Neural crest cell (in vitro differentiated cells): Measurements from ENCODE around the gene SMS. TPM values are rescaled to one million over a fixed set of nuclear protein-coding genes. Genes with fewer than 3 reads are reported as not detected.

Source experiments
- DNase-seq: peaks from one replicate; pipeline ENCODE4 v3.0.0; 2021; ENCODE audit warnings: low read depth, mixed read lengths, low spot score
- H3K27ac Mint-ChIP-seq: one replicate; pipeline ENCODE4 v1.8.0; 2021; ENCODE audit warnings: mild to moderate bottlenecking, mixed read lengths; ENCODE audit not compliant: unreplicated experiment
- H3K27me3 Mint-ChIP-seq: 2 replicates; pipeline ENCODE4 v1.8.0; 2021; ENCODE audit warnings: low read depth, mild to moderate bottlenecking, mixed read lengths
- H3K36me3 Mint-ChIP-seq: 2 replicates; pipeline ENCODE4 v1.8.0; 2021; ENCODE audit warnings: low read depth, mild to moderate bottlenecking, mixed read lengths
- H3K4me1 Mint-ChIP-seq: 2 replicates; pipeline ENCODE4 v1.8.0; 2021; ENCODE audit warnings: mixed read lengths
- H3K4me3 Mint-ChIP-seq: one replicate; pipeline ENCODE4 v1.8.0; 2021; ENCODE audit warnings: mild to moderate bottlenecking, mixed read lengths
- H3K9me3 Mint-ChIP-seq: 2 replicates; pipeline ENCODE4 v1.8.0; 2021; ENCODE audit warnings: mixed read lengths
- CTCF ChIP-seq: fragments of 200-600 bp; sonication (generic); conservative IDR thresholded peaks from 2 replicates; pipeline ENCODE4 v1.5.0; 2021; ENCODE audit warnings: antibody characterized with exemption, mild to moderate bottlenecking
- total RNA-seq: library from RNA; stranded (reverse); gene quantifications from 2 replicates; pipeline ENCODE4 v1.2.1, GENCODE V29; 2021

Gene SMS
- total RNA-seq, 1 donor from 2014 or later, result 354 TPM

DNA sequence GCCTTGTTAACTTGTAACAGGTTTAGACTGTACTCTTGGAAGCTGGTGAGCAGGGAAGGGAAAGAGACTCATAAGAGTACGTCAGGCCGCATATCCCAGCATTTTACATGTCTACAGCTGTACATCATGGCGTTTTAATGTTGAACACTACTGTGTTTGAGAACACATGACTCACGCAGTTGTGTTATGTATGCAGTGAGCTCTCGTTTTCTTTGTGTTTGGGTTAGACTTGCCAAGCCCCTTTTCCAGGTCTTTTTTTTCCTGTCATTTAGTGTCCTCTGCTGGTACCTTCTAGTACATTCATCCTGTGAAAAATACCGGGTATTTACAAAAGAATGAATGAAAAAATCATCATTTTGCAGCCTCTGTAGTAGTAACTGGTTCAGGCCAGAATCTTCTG, 35.3 kb downstream of the SMS start:
- peaks cover 50% of the 10 kb centered on the region for H3K36me3 Mint-ChIP-seq
- H3K9me3 Mint-ChIP-seq, result no peaks in the 10 kb centered on the region
- H3K4me3 Mint-ChIP-seq, result no peak overlapping the region
- no peaks in the 10 kb centered on the region for H3K27me3 Mint-ChIP-seq
- peak; percentile 58 for TF ChIP-seq CTCF
- peaks cover 23% of the 10 kb centered on the region for H3K4me1 Mint-ChIP-seq
- DNase-seq, result no peak
- peak overlapping the region; percentile 3 for H3K27ac Mint-ChIP-seq

DNA sequence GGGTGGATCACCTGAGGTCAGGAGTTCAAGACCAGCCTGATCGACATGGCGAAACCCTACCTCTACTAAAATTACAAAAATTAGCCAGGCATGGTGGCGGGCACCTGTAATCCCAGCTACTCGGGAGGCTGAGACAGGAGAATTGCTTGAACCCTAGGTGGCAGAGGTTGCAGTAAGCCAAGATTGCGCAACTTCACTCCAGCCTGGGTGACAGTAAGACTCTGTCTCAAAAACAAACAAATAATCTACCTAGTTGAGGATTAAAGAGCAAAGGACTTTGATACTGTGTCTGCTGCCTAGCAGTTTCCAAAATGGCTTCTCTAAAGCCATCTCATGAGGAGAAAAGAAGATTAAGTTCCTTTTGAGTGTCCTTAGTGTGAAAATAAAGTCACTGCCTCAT, 37.8 kb downstream of the SMS start:
- no peak for DNase-seq
- Mint-ChIP-seq H3K4me1 (peaks cover 7% of the 10 kb centered on the region), H3K9me3 (no peaks in the 10 kb centered on the region), H3K4me3 (no peak overlapping the region), H3K27me3 (no peaks in the 10 kb centered on the region), H3K27ac (no peak overlapping the region), H3K36me3 (peaks cover 38% of the 10 kb centered on the region)
- TF ChIP-seq CTCF, result no peak

DNA sequence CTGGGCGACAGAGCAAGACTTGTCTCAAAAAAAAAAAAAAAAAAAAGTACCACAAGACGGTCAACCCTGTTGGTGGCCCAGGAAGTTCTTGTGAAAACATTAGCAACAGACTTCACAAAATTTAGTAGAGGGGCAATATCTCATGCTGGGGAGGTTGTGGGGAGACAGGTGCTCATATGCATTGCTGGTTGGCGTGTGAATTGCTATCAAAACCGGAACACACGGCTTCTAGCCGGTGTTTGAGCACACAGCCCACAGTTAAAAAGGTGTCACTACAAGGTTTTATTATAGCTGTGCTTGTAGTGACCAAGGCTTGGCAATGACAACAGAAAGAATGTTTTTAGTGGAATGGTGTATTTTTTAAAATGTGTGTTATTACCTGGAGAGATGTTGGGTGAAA, 41.8 kb downstream of the SMS start:
- Mint-ChIP-seq H3K9me3 (no peaks in the 10 kb centered on the region), H3K36me3 (peaks cover 26% of the 10 kb centered on the region), H3K27me3 (no peaks in the 10 kb centered on the region), H3K27ac (no peak overlapping the region), H3K4me3 (no peak overlapping the region), H3K4me1 (peaks cover 8% of the 10 kb centered on the region)
- DNase-seq, result no peak
- TF ChIP-seq CTCF, result no peak

GRCh38 chrX:21985332-21985777, 44.8 kb downstream of the SMS start:
- peak overlapping the region; percentile 12 for H3K4me3 Mint-ChIP-seq
- H3K36me3 Mint-ChIP-seq, result peaks cover 23% of the 10 kb centered on the region
- no peak overlapping the region for H3K27ac Mint-ChIP-seq
- peak; percentile 84 for DNase-seq
- H3K27me3 Mint-ChIP-seq, result no peaks in the 10 kb centered on the region
- peak; percentile 100 for TF ChIP-seq CTCF
- H3K9me3 Mint-ChIP-seq, result no peaks in the 10 kb centered on the region
- H3K4me1 Mint-ChIP-seq, result peaks cover 16% of the 10 kb centered on the region

GRCh38 chrX:21986596-21986995, 46.1 kb downstream of the SMS start:
- Mint-ChIP-seq H3K27me3 (no peaks in the 10 kb centered on the region), H3K4me1 (peaks cover 17% of the 10 kb centered on the region)

More at GRCh38 chrX:21986596-21986995, 46.1 kb downstream of the SMS start:
- DNase-seq, result no peak
- H3K27ac Mint-ChIP-seq, result no peak overlapping the region
- peaks cover 30% of the 10 kb centered on the region for H3K36me3 Mint-ChIP-seq
- no peaks in the 10 kb centered on the region for H3K9me3 Mint-ChIP-seq
- TF ChIP-seq CTCF, result no peak
- no peak overlapping the region for H3K4me3 Mint-ChIP-seq
